PFSK-1 (cell line): ENCODE results near the gene KIF12.

Source experiments
- POLR2AphosphoS5 ChIP-seq: IDR thresholded peaks from 2 replicates; pipeline ENCODE4 v1.6.1; 2012; ENCODE audit warnings: low read depth, mild to moderate bottlenecking, control low read depth, low read length, moderate library complexity
- SIN3A ChIP-seq: IDR thresholded peaks from 2 replicates; pipeline ENCODE4 v1.6.1; 2012; ENCODE audit warnings: mild to moderate bottlenecking, low read length, moderate library complexity, borderline replicate concordance; ENCODE audit not compliant: insufficient read depth
- TF ChIP-seq, protein P1 (sequence below), 2 experiments: IDR thresholded peaks; 2 replicates each; pipeline versions ENCODE4 v1.6.1 to v1.8.0; 2011 to 2012; ENCODE audit warnings: low read depth in 2 of 2, low read length in 2 of 2, control low read depth in 1 of 2, inconsistent platforms in 1 of 2, mild to moderate bottlenecking in 1 of 2, moderate library complexity in 1 of 2; ENCODE audit not compliant: insufficient read depth in 1 of 2

DNA sequence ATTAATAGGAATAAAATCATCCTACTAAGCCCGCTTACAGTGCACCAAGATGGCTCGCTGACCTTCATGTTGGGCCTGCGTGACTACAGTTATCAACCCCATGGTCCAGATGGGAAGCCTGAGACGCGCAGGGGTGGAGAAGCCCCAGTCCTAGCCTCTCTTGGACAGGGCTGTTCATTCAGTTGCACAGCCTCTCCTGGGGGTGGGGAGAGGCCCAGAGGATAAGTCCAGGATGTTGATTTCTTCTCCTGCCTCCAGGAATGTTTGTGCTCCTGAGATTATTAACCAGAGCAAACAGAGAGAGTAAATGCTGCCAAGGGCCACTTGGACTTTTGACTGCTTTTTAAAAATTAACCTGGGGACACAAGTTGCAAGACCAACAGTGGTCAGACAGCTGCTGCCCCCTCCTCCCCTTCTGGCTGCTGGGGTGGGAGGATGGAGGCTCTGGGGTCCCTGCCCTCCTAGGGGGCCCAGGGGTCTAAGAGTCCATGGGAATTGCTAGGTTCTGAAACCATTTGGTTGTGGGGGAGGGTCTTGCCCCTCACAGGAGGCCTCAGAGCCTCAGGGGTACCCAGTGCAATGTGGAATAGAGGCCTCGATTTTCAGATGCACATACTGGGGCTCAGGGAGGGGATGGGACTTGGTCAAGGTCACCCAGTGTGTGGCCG, 18.2 kb downstream of the KIF12 start:
- TF ChIP-seq SIN3A, result no peak
- TF ChIP-seq, protein P1, sequence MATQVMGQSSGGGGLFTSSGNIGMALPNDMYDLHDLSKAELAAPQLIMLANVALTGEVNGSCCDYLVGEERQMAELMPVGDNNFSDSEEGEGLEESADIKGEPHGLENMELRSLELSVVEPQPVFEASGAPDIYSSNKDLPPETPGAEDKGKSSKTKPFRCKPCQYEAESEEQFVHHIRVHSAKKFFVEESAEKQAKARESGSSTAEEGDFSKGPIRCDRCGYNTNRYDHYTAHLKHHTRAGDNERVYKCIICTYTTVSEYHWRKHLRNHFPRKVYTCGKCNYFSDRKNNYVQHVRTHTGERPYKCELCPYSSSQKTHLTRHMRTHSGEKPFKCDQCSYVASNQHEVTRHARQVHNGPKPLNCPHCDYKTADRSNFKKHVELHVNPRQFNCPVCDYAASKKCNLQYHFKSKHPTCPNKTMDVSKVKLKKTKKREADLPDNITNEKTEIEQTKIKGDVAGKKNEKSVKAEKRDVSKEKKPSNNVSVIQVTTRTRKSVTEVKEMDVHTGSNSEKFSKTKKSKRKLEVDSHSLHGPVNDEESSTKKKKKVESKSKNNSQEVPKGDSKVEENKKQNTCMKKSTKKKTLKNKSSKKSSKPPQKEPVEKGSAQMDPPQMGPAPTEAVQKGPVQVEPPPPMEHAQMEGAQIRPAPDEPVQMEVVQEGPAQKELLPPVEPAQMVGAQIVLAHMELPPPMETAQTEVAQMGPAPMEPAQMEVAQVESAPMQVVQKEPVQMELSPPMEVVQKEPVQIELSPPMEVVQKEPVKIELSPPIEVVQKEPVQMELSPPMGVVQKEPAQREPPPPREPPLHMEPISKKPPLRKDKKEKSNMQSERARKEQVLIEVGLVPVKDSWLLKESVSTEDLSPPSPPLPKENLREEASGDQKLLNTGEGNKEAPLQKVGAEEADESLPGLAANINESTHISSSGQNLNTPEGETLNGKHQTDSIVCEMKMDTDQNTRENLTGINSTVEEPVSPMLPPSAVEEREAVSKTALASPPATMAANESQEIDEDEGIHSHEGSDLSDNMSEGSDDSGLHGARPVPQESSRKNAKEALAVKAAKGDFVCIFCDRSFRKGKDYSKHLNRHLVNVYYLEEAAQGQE (IDR thresholded peaks at IDR 0.05; ENCODE audit: insufficient read depth in 1 of 2, low read depth in 2 of 2, low read length in 2 of 2), result no peak
- no peak for TF ChIP-seq POLR2AphosphoS5
